NCI-H1092 treated with DMSO at 0.1 percent for 48 hours (cell line): ENCODE measurements around the gene POU2AF1.
A peak's percentile ranks its signal among the peaks of the same experiment; 100 is the strongest.

Experiments
- DNase-seq: peaks from one replicate; lab custom pipeline; 2025; lab: John Stamatoyannopoulos, UW

POU2AF1 gene

GRCh38 chr11:111361052-111361801 lies 17.8 kb downstream of the POU2AF1 start:
- no peak for DNase-seq

GRCh38 chr11:111360150-111361043 lies 18.7 kb downstream of the POU2AF1 start:
- no peak for DNase-seq

DNA sequence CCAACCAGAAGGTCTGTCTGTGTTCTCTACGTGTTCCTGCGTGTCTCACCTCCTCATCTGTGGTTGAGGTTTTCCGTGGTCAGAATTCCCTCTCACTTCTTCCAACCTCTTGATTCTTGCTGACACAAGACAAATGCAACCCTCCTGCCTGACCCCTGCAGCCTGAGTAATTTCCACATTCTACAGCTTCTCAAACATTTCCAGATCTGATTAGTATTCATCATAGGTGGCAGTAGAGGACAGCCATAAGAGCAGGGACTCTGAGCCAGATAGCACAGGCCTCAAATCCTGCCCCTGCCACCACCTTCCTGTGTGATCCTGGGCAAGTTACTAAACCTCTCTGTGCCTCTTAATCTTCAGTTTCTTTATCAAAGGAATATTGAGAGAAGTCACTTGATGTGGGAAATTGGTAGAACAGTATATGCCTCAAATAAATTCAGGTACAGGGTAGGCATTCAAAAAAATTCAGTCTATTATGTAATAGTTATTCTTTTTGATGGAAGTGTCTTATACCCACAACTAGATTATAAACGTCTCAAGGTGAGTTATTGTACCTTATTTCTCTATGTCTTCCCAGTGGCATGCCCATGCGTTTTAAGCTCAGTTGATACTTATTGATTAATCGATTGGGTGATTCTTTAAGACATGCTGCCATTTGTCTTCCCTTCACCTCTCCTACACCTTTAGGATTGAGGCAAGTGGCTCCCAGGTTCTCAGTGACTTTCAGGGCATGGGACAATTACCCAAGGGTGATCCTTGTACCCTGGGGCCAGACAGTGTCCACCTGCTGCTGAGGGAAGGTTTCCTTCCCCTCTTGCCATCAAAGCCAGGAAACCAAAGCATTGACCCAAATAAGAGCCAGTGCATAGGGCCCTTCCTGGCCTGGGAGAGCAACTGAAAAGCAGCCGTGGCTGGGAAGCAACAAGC lies 19.6 kb downstream of the POU2AF1 start:
- peak; percentile 20 for DNase-seq

DNA sequence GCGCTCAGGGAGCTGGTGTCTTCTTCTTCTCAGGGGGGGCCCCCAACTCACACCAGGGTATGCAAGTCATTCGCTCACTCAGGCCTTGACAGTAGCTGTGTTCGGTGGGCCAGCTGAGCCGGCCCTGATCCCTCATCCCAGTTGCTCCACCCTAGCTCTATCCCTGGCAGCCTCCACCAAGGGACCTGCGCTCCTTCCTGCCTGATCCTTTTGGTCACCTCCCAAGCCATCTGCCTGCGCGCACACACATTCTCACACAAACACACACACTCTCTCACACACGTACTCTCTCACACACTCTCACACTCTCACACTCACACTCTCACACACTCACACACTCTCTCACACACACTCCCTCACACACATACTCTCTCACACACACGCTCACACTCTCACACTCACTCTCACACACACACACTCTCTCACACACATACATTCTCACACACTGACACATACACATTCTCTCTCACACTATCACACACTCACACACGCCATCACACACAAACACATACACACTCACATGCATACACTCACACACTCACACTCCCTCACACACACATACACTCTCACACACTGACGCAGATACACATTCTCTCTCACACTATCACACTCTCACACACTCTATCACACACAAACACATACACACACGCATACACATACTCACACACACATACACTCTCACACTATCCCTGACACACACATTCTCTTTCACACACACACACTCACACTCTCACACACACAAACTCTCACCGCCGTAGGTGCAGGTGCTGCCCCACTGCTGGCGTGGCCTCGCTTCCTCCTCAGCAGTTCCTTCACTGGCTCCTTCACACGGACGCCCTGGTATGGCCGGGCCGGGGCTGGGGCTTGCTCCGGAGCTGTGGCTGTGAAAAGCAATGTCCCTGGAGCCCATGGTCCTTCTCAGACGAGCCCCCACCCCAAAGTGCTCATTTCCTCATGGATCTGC lies 20.8 kb downstream of the POU2AF1 start:
- DNase-seq: no peak

GRCh38 chr11:111357150-111358037 lies 21.7 kb downstream of the POU2AF1 start:
- DNase-seq: no peak

DNA sequence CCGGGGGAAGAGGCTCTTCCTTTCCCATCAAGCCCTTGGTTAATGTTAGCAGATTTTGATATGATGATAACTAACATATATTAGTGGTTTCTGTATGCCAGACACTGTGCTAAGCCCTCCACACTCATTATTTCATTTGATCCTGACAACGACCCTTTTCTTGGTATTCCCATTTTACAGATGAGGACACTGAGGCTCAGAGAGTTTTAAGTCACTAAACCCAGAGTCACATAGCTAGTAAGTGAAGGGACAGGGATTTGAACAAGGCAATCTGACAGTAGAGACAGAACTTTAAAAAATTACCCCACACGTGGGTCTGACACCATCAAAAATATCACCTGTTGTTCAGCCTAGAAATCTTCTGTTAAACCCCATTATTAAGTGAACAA lies 22.4 kb downstream of the POU2AF1 start:
- DNase-seq: no peak

- DNase-seq: no peak
Observed at GRCh38 chr11:111355956-111356659, 23.0 kb downstream of the POU2AF1 start.

DNA sequence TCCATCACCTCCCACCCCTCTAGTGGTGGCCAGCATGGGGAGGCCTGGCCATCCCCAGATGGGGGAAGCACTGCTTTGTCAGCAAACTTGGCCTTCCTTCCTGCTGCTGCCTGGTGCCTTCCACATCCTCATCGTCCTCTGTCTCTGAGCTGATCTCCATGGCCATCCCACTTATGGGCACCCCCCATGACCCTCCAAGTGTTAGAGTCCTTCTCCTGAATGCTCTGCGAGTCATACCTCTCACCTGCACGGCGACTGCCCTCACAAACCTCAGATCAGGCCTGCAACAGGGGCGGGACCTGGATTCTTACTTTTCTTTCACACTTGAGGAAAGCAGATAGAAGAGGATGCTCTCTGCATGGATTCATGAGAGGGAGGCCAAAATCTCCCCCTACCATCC lies 24.0 kb downstream of the POU2AF1 start:
- DNase-seq: no peak

GRCh38 chr11:111354601-111354891 lies 24.5 kb downstream of the POU2AF1 start:
- DNase-seq: no peak

DNA sequence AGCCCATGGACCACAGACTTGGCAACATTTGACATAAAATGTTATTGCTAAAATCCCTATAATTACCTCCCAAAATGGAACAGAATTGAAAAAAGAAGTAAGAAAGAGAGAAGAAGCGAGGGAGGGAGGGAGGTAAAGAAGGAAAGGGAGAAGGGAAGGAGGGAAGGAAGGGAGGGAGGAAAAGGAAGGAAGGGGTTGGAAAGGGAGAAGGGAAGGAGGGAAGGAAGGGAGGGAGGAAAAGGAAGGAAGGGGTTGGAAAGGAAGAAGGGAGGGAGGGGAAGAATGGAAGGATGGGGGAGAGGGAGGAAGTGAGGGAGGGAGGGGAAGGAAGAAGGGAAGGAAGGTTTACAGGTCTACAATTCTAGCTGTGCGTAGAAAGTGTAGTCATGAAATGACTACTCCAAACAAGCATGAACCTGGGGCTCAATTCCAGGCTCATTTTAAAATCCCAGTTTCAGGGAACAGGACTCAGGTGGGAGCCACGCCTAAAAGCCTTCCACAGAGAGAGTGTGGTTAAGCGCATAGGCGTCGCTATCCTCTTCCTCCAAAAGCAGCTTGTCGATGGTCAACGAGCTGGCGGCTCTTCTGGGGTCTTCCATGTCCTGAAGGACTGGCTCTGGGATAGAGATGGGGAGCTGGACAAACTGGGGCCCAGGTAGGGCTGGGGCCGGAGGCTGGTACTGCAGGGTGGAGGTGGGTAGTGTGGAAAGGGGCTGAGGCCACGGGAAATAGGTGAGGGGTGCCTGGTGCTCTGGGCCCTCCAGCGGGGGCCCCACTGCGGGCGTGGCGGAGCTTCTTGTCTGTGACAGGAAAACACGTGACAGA lies 25.1 kb downstream of the POU2AF1 start:
- no peak for DNase-seq

- DNase-seq: no peak
Observed at GRCh38 chr11:111352935-111353710, 26.0 kb downstream of the POU2AF1 start.

- no peak for DNase-seq
Observed at GRCh38 chr11:111352231-111352746, 26.8 kb downstream of the POU2AF1 start.

DNA sequence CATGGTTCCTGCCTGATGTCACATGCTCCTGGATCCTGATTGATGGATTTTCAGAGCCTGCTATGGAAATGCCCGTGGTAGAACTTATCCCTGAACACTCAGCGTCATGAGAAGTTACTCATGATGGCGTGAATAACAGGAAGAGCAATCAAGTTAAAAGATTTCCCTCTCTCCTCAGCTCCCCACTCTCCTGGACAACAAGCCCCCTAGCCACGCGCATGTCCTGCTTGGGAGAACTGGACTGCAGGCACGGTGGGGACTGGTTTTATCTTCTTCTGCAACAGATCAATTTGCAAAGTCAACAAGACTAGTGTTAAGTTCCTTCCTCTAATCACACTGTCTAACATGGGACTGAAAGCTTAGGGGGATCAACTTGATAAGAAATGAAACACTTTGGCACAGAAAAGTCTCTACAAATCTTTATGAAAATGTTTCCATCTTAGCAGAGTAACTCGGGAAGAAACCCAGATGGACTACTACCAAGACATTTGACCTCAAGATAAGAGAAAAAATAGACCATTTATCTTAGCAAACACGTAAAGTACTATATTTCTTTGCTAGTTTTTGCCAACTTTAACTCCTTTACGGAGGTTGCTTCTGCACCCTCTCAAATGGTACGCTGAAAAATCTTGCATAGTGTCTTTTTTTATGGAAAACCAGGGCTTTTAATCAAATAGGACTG lies 27.6 kb downstream of the POU2AF1 start:
- no peak for DNase-seq

DNA sequence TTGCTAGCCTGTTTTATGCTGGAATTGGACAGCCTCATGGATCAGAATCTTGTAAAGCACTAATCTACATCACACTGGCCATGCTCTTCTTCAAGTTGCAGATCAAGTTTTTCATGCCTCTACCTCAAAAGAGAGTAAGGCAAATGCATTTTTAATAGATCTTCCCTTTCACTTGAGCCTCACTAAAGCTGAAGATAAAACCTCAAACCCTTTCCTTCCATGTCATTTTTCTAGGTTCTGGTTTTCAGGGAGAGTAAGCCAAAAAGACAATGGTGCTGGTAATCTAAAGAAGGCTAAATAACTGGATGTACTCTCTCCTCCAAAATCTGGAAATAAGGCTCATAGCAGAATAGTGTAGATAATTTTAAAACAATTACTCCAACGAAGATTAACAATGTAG lies 28.3 kb downstream of the POU2AF1 start:
- DNase-seq: no peak

DNA sequence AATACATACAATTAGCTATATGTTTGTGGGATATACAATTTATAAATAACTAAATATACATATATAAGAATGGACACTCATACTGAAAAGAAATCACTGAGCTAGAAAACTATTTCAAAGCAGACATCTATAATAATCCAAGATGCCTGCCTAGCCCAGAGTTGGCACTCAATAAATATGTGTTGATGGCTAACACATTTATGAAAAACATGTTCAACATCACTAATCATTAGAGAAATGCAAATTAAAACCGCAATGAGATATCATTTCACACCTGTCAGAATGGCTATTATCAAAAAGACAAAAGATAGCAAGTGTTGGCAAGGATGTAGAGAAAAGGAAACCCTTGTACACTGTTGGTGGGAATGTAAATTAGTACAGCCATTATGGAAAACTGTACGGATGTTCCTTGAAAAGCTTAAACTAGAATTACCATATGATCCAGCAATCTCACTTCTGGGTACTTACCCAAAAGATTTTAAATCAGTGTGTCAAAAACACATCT lies 29.8 kb downstream of the POU2AF1 start:
- no peak for DNase-seq

- DNase-seq: no peak
Observed at GRCh38 chr11:111348147-111348546, 30.9 kb downstream of the POU2AF1 start.

- DNase-seq: no peak
Observed at GRCh38 chr11:111347723-111348115, 31.4 kb downstream of the POU2AF1 start.
